Endothelial cell of umbilical vein (primary cell): Measurements from ENCODE around the gene TEX22. TPM values are rescaled to one million over a fixed set of nuclear protein-coding genes. Genes with fewer than 3 reads are reported as not detected.

ENCODE experiments used
- BruUV-seq: library from RNA; stranded (reverse); fragments of 400-500 nt; replicated peaks from 2 replicates; lab custom pipeline; 2021; lab: Mats Ljungman, UMichigan
- CTCF ChIA-PET: fragments of 300-600, 350-600 bp; sonication (Branson Sonifier 250); formaldehyde crosslinking; loops from one replicate; lab custom pipeline; 2021; ENCODE audit warnings: antibody characterized with exemption, inconsistent platforms; lab: Charles Lee
- POLR2A ChIA-PET: fragments of 300-600, 350-600 bp; sonication (Branson Sonifier 250); formaldehyde crosslinking; loops from one replicate; lab custom pipeline; 2021; ENCODE audit warnings: antibody characterized with exemption, inconsistent platforms; lab: Charles Lee
- DNase-seq: peaks from one replicate; pipeline ENCODE4 v3.0.0-alpha.2; 2011; ENCODE audit warnings: low read depth, low spot score
- FAIRE-seq: peaks from 2 replicates; lab custom pipeline; 2011; peaks lifted over from hg19 to GRCh38; lab: Jason Lieb, UNC
- H2AFZ ChIP-seq: 2 replicates; pipeline ENCODE4 v1.6.0; 2012; ENCODE audit warnings: low read depth, low read length, control low read depth, inconsistent platforms
- H3K27ac ChIP-seq: 2 replicates; pipeline ENCODE4 v1.5.1; 2011; ENCODE audit warnings: low read depth, mild to moderate bottlenecking, control low read depth, low read length, moderate library complexity; ENCODE audit not compliant: insufficient read depth
- H3K27me3 ChIP-seq, 2 experiments: 2 replicates each; pipeline versions ENCODE4 v1.6.0 to v1.6.1; 2011; ENCODE audit warnings: low read length in 2 of 2, mixed read lengths in 1 of 2; ENCODE audit not compliant: control insufficient read depth in 2 of 2, insufficient read depth in 2 of 2
- H3K36me3 ChIP-seq, 2 experiments: 2 replicates in 1 of 2; 3 replicates in 1 of 2; pipeline ENCODE4 v1.5.1; 2011; ENCODE audit warnings: low read length in 2 of 2, mild to moderate bottlenecking in 1 of 2, moderate library complexity in 1 of 2; ENCODE audit not compliant: control insufficient read depth in 2 of 2, insufficient read depth in 2 of 2; ENCODE audit errors: extremely low read depth in 1 of 2
- H3K4me1 ChIP-seq: 3 replicates; pipeline ENCODE4 v1.5.1; 2011; ENCODE audit warnings: mild to moderate bottlenecking, low read length; ENCODE audit not compliant: control insufficient read depth, insufficient read depth; ENCODE audit errors: extremely low read depth
- H3K4me2 ChIP-seq: 2 replicates; pipeline ENCODE4 v1.6.1; 2011; ENCODE audit warnings: low read length, control low read depth, mixed read lengths; ENCODE audit not compliant: insufficient read depth
- H3K4me3 ChIP-seq, 3 experiments: fragments of 200-600 bp in 1 of 3; sonication (generic), shearing (Covaris generic) in 1 of 3; replicated peaks in 1 of 3; 2 replicates each; pipeline ENCODE4 v1.5.1; 2011 to 2016; ENCODE audit warnings: control low read depth in 3 of 3, low read length in 3 of 3, mild to moderate bottlenecking in 2 of 3, inconsistent platforms in 1 of 3, low read depth in 1 of 3, moderate library complexity in 1 of 3; ENCODE audit not compliant: insufficient read depth in 1 of 3
- H3K79me2 ChIP-seq: 2 replicates; pipeline ENCODE4 v1.6.0; 2012; ENCODE audit warnings: low read length, inconsistent platforms; ENCODE audit not compliant: control insufficient read depth, insufficient read depth
- H3K9ac ChIP-seq: replicated peaks from 2 replicates; pipeline ENCODE3; 2011; ENCODE audit warnings: low read length, control low read depth; ENCODE audit not compliant: insufficient read depth; ENCODE audit errors: extremely low read depth
- H3K9me1 ChIP-seq: replicated peaks from 3 replicates; pipeline ENCODE4 v1.6.0; 2011; ENCODE audit warnings: mild to moderate bottlenecking, low read length; ENCODE audit not compliant: control insufficient read depth, insufficient read depth; ENCODE audit errors: extremely low read depth
- H3K9me3 ChIP-seq: replicated peaks from 2 replicates; pipeline ENCODE4 v1.5.1; 2012; ENCODE audit warnings: low read length, inconsistent platforms; ENCODE audit not compliant: control insufficient read depth, insufficient read depth
- H4K20me1 ChIP-seq: replicated peaks from 2 replicates; pipeline ENCODE3; 2011; ENCODE audit warnings: mild to moderate bottlenecking, low read length; ENCODE audit not compliant: control insufficient read depth, insufficient read depth; ENCODE audit errors: extremely low read depth
- CTCF ChIP-seq, 2 donors: IDR thresholded peaks; 1 replicate in 1 of 2; 2 replicates in 1 of 2; pipeline ENCODE4 v1.5.1; 2011; ENCODE audit warnings: low read length in 2 of 2, mild to moderate bottlenecking in 2 of 2, moderate library complexity in 2 of 2, control low read depth in 1 of 2, inconsistent platforms in 1 of 2, low read depth in 1 of 2; ENCODE audit not compliant: insufficient read depth in 1 of 2; ENCODE audit errors: extremely low read depth in 1 of 2
- EZH2 ChIP-seq: IDR thresholded peaks from 2 replicates; pipeline ENCODE4 v1.6.1; 2012; ENCODE audit warnings: borderline replicate concordance, low read depth, mild to moderate bottlenecking, moderate library complexity, low read length, inconsistent platforms; ENCODE audit not compliant: severe bottlenecking
- FOS ChIP-seq: IDR thresholded peaks from 2 replicates; pipeline ENCODE4 v1.6.1; 2011; ENCODE audit warnings: mild to moderate bottlenecking, low read length, moderate library complexity, borderline replicate concordance; ENCODE audit not compliant: insufficient read depth
- GATA2 ChIP-seq: IDR thresholded peaks from 2 replicates; pipeline ENCODE4 v1.7.0; 2011; ENCODE audit warnings: low read depth, mild to moderate bottlenecking, moderate library complexity, mixed read lengths, low read length; ENCODE audit not compliant: insufficient read length, insufficient read depth
- MYC ChIP-seq: IDR thresholded peaks from one replicate; pipeline ENCODE4 v1.6.1; 2011; ENCODE audit warnings: mild to moderate bottlenecking, low read depth, low read length
- POLR2A ChIP-seq: IDR thresholded peaks from 2 replicates; pipeline ENCODE4 v1.6.1; 2012; ENCODE audit warnings: low read depth, mild to moderate bottlenecking, control low read depth, low read length
- POLR2AphosphoS5 ChIP-seq: IDR thresholded peaks from 2 replicates; pipeline ENCODE4 v1.6.1; 2012; ENCODE audit warnings: low read depth, mild to moderate bottlenecking, control low read depth, low read length, moderate library complexity; ENCODE audit not compliant: insufficient read depth
- dilution Hi-C: fragments of 300-500 bp; cut with MboI; formaldehyde crosslinking; loops from one replicate; pipeline ENCODE4 v1.15.0; 2019; ENCODE audit warnings: low sequenced_read_pairs; ENCODE audit not compliant: extremely low pct_ligation_motif_present
- intact Hi-C: fragments of 100-400 bp; cut with micrococcal nuclease; formaldehyde crosslinking; loops from one replicate; pipeline ENCODE4 v1.10.0; 2022
- polyA plus RNA-seq, 4 experiments: library from polyadenylated mRNA; depleted of rRNA in 3 of 4; stranded (reverse) in 3 of 4; unstranded in 1 of 4; fragments of >200 nt; gene quantifications; 2 replicates each; pipeline versions ENCODE4 v1.2.1 to v1.2.3, GENCODE V29; 2011 to 2012; ENCODE audit warnings: missing spikeins in 1 of 4
- total RNA-seq: library from RNA; stranded (reverse); gene quantifications from 2 replicates; pipeline ENCODE4 v1.2.3, GENCODE V29; 2021
- TF ChIP-seq, protein P1 (sequence below): IDR thresholded peaks from 2 replicates; pipeline ENCODE4 v1.6.1; 2011; ENCODE audit not compliant: insufficient read depth, insufficient read length

TEX22 gene
- total and polyA plus RNA-seq, 2 donors (not counting 3 experiments of a cell fraction or from before 2014, with no cell fraction given) = 0.06 to 1.1 TPM

- TF ChIP-seq, protein P1, sequence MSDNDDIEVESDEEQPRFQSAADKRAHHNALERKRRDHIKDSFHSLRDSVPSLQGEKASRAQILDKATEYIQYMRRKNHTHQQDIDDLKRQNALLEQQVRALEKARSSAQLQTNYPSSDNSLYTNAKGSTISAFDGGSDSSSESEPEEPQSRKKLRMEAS = no peak
- TF ChIP-seq MYC = no peak
- no peak for TF ChIP-seq POLR2AphosphoS5
- TF ChIP-seq POLR2A = no peak
- TF ChIP-seq EZH2 = no peak
- no peak for TF ChIP-seq GATA2
- TF ChIP-seq FOS = no peak
- no peak for TF ChIP-seq CTCF (IDR thresholded peaks at IDR 0.05; ENCODE audit: extremely low read depth in 1 of 2, insufficient read depth in 1 of 2, low read depth in 1 of 2, low read length in 2 of 2)
- Histone ChIP-seq H3K4me2 (no peak overlapping the region), H3K36me3 (peaks cover 0 to 34% of the 10 kb centered on the region in 2 experiments), H3K9me1 (no peaks in the 10 kb centered on the region), H3K9me3 (no peaks in the 10 kb centered on the region), H3K4me3 (no peak overlapping the region), H3K4me1 (no peaks in the 10 kb centered on the region), H3K79me2 (peaks cover 23% of the 10 kb centered on the region), H3K9ac (no peak overlapping the region), H2AFZ (no peak overlapping the region), H4K20me1 (no peaks in the 10 kb centered on the region), H3K27me3 (no peaks in the 10 kb centered on the region), H3K27ac (no peak overlapping the region)
- POLR2A ChIA-PET = no interaction called here
- CTCF ChIA-PET = interaction anchor here (0.9 kb wide), 1 partner anchor 11 kb away, joined by 3 read pairs; no protein-coding TSS in a partner anchor
- intact Hi-C loops = no loop called here
- DNase-seq (no peak), FAIRE-seq (no peak)
- BruUV-seq = no TSS peak
- dilution Hi-C loops = no loop called here
Observed at GRCh38 chr14:105442125-105442524, 43.8 kb downstream of the TEX22 start.
